ENCODE results near the gene GTF3C2. TPM values are rescaled to one million over a fixed set of nuclear protein-coding genes. Genes with fewer than 3 reads are reported as not detected.
A peak's percentile ranks its signal among the peaks of the same experiment; 100 is the strongest.

The GTF3C2 gene
- total and polyA plus RNA-seq, 2 of the 13 experiments (the other 11 are each of a cell fraction or from before 2014, with no cell fraction given) = 77.5 to 130 TPM

GRCh38 chr2:27380626-27381545, 24.3 kb upstream of the GTF3C2 start, which contains the start of gene ZNF513 (continued):
- TF ChIP-seq ARNT2 (CRISPR knock-in tag; IDR thresholded peaks at IDR 0.05; ENCODE audit: low read depth) (no peak), PRDM15 (CRISPR knock-in tag; IDR thresholded peaks at IDR 0.05) (no peak), AHR (CRISPR knock-in tag; IDR thresholded peaks at IDR 0.05) (no peak), POLR2AphosphoS5 (IDR thresholded peaks at IDR 0.05; ENCODE audit: low read depth, low read length) (no peak; the same call in 1 of the 2 replicates), MEIS1 (CRISPR knock-in tag; IDR thresholded peaks at IDR 0.05; ENCODE audit: borderline replicate concordance) (no peak), STAT6 (CRISPR knock-in tag; IDR thresholded peaks at IDR 0.05; ENCODE audit: borderline replicate concordance) (no peak), ZNF280B (CRISPR knock-in tag; IDR thresholded peaks at IDR 0.05; ENCODE audit: borderline replicate concordance) (0 out of 2 replicates have a peak, but pooled peaks have one; percentile 59), ZBTB4 (CRISPR knock-in tag; IDR thresholded peaks at IDR 0.05; ENCODE audit: borderline replicate concordance) (peak; percentile 82; the same call in 1 of the 2 replicates), ZNF317 (CRISPR knock-in tag; IDR thresholded peaks at IDR 0.05) (no peak), EP300 (IDR thresholded peaks at IDR 0.05; ENCODE audit: low read depth in 2 of 2, low read length in 2 of 2) (0 out of 4 replicates have a peak, but pooled peaks of 1 of the 2 experiments have one; percentile 5), EP300 (CRISPR knock-in tag; IDR thresholded peaks at IDR 0.05; ENCODE audit: borderline replicate concordance) (no peak), SRY (CRISPR knock-in tag; IDR thresholded peaks at IDR 0.05) (no peak), SNAI1 (CRISPR knock-in tag; IDR thresholded peaks at IDR 0.05; ENCODE audit: borderline replicate concordance) (no peak), JDP2 (CRISPR knock-in tag; IDR thresholded peaks at IDR 0.05; ENCODE audit: borderline replicate concordance) (no peak)
